ENCODE results near the gene SPTLC2. TPM values are rescaled to one million over a fixed set of nuclear protein-coding genes. Genes with fewer than 3 reads are reported as not detected.

Gene SPTLC2
- total RNA-seq, 2 donors from 2014 or later: 20.0 to 24.5 TPM

- WGBS: 92% methylated on average over 4 of the region's 4 CpGs
- Histone ChIP-seq H3K4me1 (replicated peaks) (no peaks in the 10 kb centered on the region), H3K9me3 (no peaks in the 10 kb centered on the region), H3K36me3 (no peaks in the 10 kb centered on the region), H3K4me3 (no peak overlapping the region), H3K27me3 (replicated peaks; ENCODE audit: insufficient read depth) (no peaks in the 10 kb centered on the region), H3K27ac (no peak overlapping the region)
- intact Hi-C loops (cut with DNase I): no loop called here
- TF ChIP-seq CTCF (IDR thresholded peaks at IDR 0.05) (no peak), POLR2A (IDR thresholded peaks at IDR 0.05) (no peak), POLR2AphosphoS5 (IDR thresholded peaks at IDR 0.05) (no peak)
- no peak for DNase-seq (ENCODE audit: low spot score)
Measured at GRCh38 chr14:77646907-77647306, 30.5 kb upstream of the SPTLC2 start.

DNA sequence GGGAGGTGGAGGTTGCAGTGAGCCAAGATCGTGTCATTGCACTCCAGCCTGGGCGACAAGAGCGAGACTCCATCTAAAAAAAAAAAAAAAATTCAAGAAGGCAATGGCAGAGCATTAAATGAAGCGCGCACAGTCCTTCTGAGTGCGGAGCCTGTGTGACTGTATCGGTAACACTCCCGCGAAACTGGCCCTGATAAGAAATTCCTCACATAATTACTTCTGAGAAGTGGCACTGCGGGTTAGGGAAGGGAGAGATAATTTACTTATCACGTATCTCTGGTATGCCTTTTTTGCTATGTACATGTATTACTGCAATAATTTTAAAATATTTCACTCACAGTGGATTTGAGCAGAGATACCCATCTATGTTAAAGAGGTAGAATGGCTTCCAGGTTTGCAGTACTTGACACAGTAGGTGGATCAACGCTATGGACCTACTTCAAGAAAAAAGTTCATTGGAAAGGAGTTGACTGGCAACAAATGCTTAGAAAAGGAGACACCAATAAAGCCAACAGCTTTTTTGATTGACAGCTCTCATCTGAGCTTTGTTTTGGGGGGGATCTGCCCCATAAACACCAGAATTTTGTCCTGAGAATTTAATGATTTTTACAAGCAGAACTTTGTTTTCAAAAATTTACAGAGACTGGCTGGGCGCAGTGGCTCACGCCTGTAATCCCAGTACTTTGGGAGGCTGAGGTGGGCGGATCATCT, 29.2 kb upstream of the SPTLC2 start:
- Histone ChIP-seq H3K4me3 (no peak overlapping the region), H3K27ac (no peak overlapping the region), H3K27me3 (replicated peaks; ENCODE audit: insufficient read depth) (no peaks in the 10 kb centered on the region), H3K36me3 (no peaks in the 10 kb centered on the region), H3K4me1 (replicated peaks) (no peaks in the 10 kb centered on the region), H3K9me3 (no peaks in the 10 kb centered on the region)
- 76% methylated on average over 15 of the region's 15 CpGs for WGBS
- intact Hi-C loops (cut with DNase I): no loop called here
- DNase-seq (ENCODE audit: low spot score): no peak
- no peak for TF ChIP-seq POLR2AphosphoS5 (IDR thresholded peaks at IDR 0.05)
- no peak for TF ChIP-seq POLR2A (IDR thresholded peaks at IDR 0.05)
- no peak for TF ChIP-seq CTCF (IDR thresholded peaks at IDR 0.05)

- DNase-seq (ENCODE audit: low spot score): no peak
- 58% methylated on average over 7 of the region's 7 CpGs for WGBS
- H3K27me3 ChIP-seq (replicated peaks; ENCODE audit: insufficient read depth): no peaks in the 10 kb centered on the region
- no peaks in the 10 kb centered on the region for H3K9me3 ChIP-seq
- peak overlapping the region; percentile 49 to 67 for H3K27ac ChIP-seq
- TF ChIP-seq POLR2AphosphoS5 (IDR thresholded peaks at IDR 0.05) (no peak), CTCF (IDR thresholded peaks at IDR 0.05) (no peak), POLR2A (IDR thresholded peaks at IDR 0.05) (no peak)
- intact Hi-C loops (cut with DNase I): no loop called here
- no peaks in the 10 kb centered on the region for H3K36me3 ChIP-seq
- H3K4me1 ChIP-seq (replicated peaks): no peaks in the 10 kb centered on the region
- peak overlapping the region; percentile 31 to 38 for H3K4me3 ChIP-seq
Measured at GRCh38 chr14:77642407-77642806, 26.0 kb upstream of the SPTLC2 start.

- intact Hi-C loops (cut with DNase I): no loop called here
- no peaks in the 10 kb centered on the region for H3K9me3 ChIP-seq
- H3K4me3 ChIP-seq: peak overlapping the region; percentile 31 to 38
- 22% methylated on average over 47 of the region's 47 CpGs for WGBS
- DNase-seq (ENCODE audit: low spot score): peak; percentile 53
- H3K27me3 ChIP-seq (replicated peaks; ENCODE audit: insufficient read depth): no peaks in the 10 kb centered on the region
- H3K27ac ChIP-seq: peak overlapping the region; percentile 49 to 67
- H3K4me1 ChIP-seq (replicated peaks): no peaks in the 10 kb centered on the region
- TF ChIP-seq POLR2A (IDR thresholded peaks at IDR 0.05) (no peak), CTCF (IDR thresholded peaks at IDR 0.05) (no peak), POLR2AphosphoS5 (IDR thresholded peaks at IDR 0.05) (peak; percentile 37)
- H3K36me3 ChIP-seq: no peaks in the 10 kb centered on the region
Measured at GRCh38 chr14:77641534-77642341, 25.3 kb upstream of the SPTLC2 start.

Measured in prostate gland (tissue), 2 donors.